DMS 273 treated with DMSO at 0.1 percent for 48 hours (cell line): ENCODE results near the gene DOCK7.

Source experiments
- DNase-seq: peaks from one replicate; lab custom pipeline; 2025; lab: John Stamatoyannopoulos, UW

The DOCK7 gene

DNA sequence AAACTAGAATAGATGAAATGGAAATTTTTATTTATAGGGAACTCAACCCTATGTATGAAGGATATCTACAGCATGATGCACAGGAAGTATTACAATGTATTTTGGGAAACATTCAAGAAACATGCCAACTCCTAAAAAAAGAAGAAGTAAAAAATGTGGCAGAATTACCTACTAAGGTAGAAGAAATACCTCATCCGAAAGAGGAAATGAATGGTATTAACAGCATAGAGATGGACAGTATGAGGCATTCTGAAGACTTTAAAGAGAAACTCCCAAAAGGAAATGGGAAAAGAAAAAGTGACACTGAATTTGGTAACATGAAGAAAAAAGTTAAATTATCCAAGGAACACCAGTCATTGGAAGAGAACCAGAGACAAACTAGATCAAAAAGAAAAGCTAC is 243.5 kb downstream of the DOCK7 start:
- no peak for DNase-seq

GRCh38 chr1:62439652-62440371 is 248.4 kb downstream of the DOCK7 start:
- DNase-seq, result no peak

DNA sequence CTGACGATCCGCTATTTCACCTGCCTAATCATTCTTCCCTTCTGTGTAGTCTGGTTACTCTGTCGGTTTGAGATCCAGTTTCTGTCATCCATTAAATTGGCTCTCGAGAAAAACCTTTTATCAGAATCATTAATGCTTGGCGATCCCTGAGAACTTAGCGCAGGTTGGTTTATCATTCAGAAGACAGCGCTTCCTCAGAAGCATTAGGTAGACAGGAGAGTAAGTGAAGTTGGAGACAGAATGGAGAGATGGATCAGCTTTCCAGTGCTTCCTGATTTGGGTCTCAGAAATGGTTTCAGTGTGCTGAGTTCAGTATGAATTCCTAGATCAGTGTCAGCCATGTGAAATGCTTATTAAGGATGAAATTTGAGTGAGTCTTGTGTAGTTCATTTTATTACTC is 250.0 kb downstream of the DOCK7 start:
- DNase-seq, result no peak

DNA sequence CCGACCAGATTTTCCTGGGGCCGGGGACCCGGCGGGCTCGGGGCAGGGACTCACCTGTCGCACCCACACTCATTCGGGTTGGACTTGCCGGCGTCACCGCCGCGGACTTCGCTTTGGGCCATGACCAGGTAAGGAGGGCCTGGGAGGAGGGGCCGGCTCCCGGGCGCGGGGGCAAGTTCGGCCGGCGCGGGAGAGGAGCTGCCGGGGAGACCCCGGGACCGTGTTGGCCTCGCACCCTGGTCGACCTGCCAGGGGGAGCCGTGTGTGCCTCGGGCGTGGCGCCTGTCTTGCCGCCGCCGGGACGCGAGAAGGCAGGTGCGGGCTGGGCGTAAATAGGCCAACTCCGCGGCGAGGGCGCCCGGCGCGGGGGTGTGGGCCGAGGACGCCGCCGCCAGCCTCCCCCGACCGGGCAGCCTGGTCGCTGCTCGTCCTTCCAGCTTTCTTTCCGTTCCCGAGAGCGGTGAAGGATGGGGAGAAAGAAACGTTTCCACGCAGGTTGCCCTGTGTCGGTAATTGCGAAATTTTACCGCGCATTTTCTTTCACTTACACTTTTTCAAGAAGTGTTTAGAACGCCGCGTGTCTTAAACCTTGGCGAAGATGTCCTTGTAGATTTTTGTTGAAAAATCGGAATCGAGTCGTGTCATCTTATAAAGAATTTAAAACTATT is 250.8 kb downstream of the DOCK7 start:
- no peak for DNase-seq

- peak; percentile 100 for DNase-seq
Measured at GRCh38 chr1:62436466-62437272, 251.5 kb downstream of the DOCK7 start, which contains the start of gene USP1. USP1 (plus strand) TSS chr1:62437049; CDS start chr1:62439868, 2,819 bp downstream.

GRCh38 chr1:62436039-62436465 is 252.1 kb downstream of the DOCK7 start:
- no peak for DNase-seq

GRCh38 chr1:62435231-62436038 is 252.8 kb downstream of the DOCK7 start:
- no peak for DNase-seq

DNA sequence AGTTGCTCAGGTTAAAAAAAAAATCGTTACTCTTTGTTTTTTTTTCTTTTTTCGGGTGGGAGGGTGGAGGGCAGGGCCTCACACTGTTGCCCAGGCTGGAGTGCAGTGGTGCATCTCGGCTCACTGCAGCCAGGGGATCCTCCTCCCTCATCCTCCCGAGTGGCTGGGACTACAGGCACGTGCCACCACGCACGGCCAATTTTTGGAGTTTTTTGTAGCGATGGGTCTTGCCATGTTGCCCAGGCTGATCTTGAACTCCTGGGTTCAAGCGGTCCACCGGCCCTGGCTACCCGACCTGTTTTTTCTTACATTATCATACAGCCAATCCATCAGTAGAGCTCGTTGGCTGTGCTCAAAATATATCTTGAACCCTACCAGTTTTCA is 253.6 kb downstream of the DOCK7 start:
- DNase-seq, result no peak

GRCh38 chr1:62433861-62434617 is 254.1 kb downstream of the DOCK7 start:
- no peak for DNase-seq

GRCh38 chr1:62429581-62429980 is 258.6 kb downstream of the DOCK7 start:
- DNase-seq, result no peak

GRCh38 chr1:62428351-62428750 is 259.8 kb downstream of the DOCK7 start:
- DNase-seq, result peak; percentile 93

DNA sequence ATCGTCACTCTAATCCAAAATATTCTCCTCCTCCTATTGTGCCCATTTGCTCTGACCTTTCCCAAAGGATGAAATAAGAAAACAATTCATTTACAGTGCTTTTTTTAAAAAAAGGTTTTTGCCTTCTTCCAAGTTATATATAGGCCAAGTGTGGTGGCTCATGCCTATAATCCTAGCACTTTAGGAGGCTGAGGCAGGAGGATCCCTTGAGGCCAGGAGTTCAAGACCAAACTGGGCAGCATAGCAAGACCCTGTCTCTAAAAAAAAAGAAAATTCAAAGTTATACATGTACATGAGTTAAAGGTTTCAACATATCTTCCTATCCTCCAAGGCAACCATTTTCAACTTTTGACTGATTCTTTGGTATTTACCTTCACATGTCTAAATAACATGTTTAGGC is 261.4 kb downstream of the DOCK7 start:
- DNase-seq, result no peak

DNA sequence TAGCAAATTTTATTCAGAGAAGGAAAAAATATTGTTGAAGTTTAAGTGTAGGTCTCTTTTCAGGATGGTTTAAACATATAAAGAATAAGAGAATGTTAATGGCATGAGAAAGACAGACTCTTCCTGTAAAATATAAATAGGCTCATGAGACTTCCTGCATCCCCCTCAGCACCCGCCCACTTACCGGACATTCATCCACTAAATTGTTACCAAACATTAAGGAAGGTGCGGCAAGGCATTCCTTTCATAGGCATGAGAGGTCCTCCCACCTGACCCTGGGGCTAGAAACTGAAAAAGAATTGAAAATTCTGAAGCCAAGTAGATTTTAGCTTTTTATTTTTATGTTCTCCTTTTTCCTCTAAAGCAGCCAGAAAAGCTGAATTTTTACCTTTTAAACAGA is 261.9 kb downstream of the DOCK7 start:
- no peak for DNase-seq

- DNase-seq, result peak; percentile 26
Measured at GRCh38 chr1:62425041-62425440, 263.1 kb downstream of the DOCK7 start.

DNA sequence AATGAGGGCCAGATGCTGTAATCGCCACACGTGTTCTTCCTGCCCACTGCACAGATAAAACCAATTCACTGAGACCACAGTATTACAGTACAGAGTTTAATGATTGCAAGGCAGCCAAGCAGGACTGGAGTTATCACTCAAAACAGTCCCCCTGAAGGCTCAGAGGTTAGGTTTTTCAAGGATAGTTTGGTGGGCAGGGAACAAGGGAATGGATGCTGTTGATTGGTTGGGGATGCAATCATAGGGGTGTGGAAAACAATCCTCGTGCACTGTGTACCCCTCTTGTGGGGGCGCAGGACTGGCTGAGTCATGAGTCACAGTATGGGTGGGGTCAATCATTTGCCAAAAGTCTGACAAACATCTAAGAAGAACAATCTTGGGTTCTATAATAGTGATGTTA is 263.8 kb downstream of the DOCK7 start:
- DNase-seq, result no peak

GRCh38 chr1:62423580-62424242 is 264.5 kb downstream of the DOCK7 start:
- DNase-seq, result no peak

- no peak for DNase-seq
Measured at GRCh38 chr1:62420214-62420613, 268.0 kb downstream of the DOCK7 start.

- no peak for DNase-seq
Measured at GRCh38 chr1:62417351-62417999, 270.7 kb downstream of the DOCK7 start.

- no peak for DNase-seq
Measured at GRCh38 chr1:62415687-62416086, 272.5 kb downstream of the DOCK7 start.

DNA sequence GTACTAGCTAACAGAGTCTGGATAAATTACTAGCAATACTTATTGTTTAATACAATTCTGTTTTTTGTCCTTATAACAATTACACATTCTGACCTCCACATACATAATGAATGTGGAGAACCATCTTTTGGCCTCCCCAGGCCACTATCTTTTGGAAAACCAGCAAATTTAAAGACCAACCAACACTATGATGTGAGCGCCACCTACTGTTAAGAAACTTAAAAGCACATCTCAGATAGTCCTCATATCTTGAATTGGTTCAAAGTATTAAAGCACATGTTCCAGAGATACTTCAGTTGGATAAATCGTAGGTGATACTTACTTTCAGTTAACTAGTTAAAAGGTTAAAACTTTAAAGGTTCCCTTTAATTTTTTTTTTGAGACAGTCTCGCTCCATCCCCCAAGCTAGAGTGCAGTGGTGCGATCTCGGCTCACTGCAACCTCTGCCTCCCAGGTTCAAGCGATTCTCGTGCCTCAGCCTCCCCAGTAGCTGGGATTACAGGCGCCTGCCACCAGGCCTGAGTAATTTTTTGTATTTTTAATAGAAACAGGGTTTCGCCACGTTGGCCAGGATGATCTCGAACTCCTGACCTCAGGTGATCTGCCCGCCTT is 280.7 kb downstream of the DOCK7 start:
- peak; percentile 30 for DNase-seq
